GM19463 (cell line): ENCODE data around the gene FAM117A.

Source experiments
- ATAC-seq: cut with Tn5 transposase; IDR thresholded peaks from one replicate; pipeline ENCODE4 v1.9.1; 2021; ENCODE audit warnings: mild to moderate bottlenecking, moderate library complexity; ENCODE audit not compliant: unreplicated experiment

FAM117A gene

GRCh38 chr17:49763735-49764558 lies at the start of gene FAM117A:
Gene FAM117A, minus strand, starts transcription at chr17:49764131. Its CDS starts 44 bp downstream, at chr17:49764087.
- ATAC-seq: peak; percentile 94

- no peak for ATAC-seq
Measured at GRCh38 chr17:49809056-49809455, 45.1 kb upstream of the FAM117A start.

- no peak for ATAC-seq
Measured at GRCh38 chr17:49798738-49799137, 34.8 kb upstream of the FAM117A start.

- ATAC-seq: no peak
Measured at GRCh38 chr17:49798182-49798581, 34.3 kb upstream of the FAM117A start.

GRCh38 chr17:49795372-49795771 lies 31.4 kb upstream of the FAM117A start:
- ATAC-seq: no peak

GRCh38 chr17:49793309-49793708 lies 29.4 kb upstream of the FAM117A start:
- ATAC-seq: no peak

- no peak for ATAC-seq
Measured at GRCh38 chr17:49789243-49789578, 25.3 kb upstream of the FAM117A start.

GRCh38 chr17:49788478-49789242 lies 24.7 kb upstream of the FAM117A start, which contains the start of gene KAT7:
Gene KAT7, plus strand, starts transcription at chr17:49788681. Its CDS starts 154 bp downstream, at chr17:49788835.
- ATAC-seq: peak; percentile 91

- ATAC-seq: no peak
Measured at GRCh38 chr17:49787884-49788477, 24.1 kb upstream of the FAM117A start.

GRCh38 chr17:49784636-49785035 lies 20.7 kb upstream of the FAM117A start:
- ATAC-seq: no peak

GRCh38 chr17:49783791-49784190 lies 19.9 kb upstream of the FAM117A start:
- ATAC-seq: no peak

- ATAC-seq: no peak
Measured at GRCh38 chr17:49783071-49783715, 19.3 kb upstream of the FAM117A start.

- no peak for ATAC-seq
Measured at GRCh38 chr17:49779739-49780231, 15.9 kb upstream of the FAM117A start.

- no peak for ATAC-seq
Measured at GRCh38 chr17:49779156-49779738, 15.3 kb upstream of the FAM117A start.

- no peak for ATAC-seq
Measured at GRCh38 chr17:49777563-49777962, 13.6 kb upstream of the FAM117A start.

GRCh38 chr17:49776551-49777300 lies 12.8 kb upstream of the FAM117A start:
- no peak for ATAC-seq

GRCh38 chr17:49775546-49776260 lies 11.8 kb upstream of the FAM117A start:
- ATAC-seq: no peak

- ATAC-seq: no peak
Measured at GRCh38 chr17:49766918-49767530, 3.1 kb upstream of the FAM117A start.
